ENCODE results near the gene NELL1. TPM values are rescaled to one million over a fixed set of nuclear protein-coding genes. Genes with fewer than 3 reads are reported as not detected.

The NELL1 gene
- polyA plus RNA-seq, 1 of the 3 experiments (the other 2 are of a cell fraction) = not detected

- POLR2A ChIA-PET = no interaction called here
- H3K9ac ChIP-seq = no peak overlapping the region
- no peak for DNase-seq
- H3K27ac ChIP-seq (ENCODE audit: low read depth in 2 of 2, low read length in 1 of 2) = no peak overlapping the region
- H2AFZ ChIP-seq (ENCODE audit: low read depth) = no peak overlapping the region
- H3K4me3 ChIP-seq (ENCODE audit: low read depth in 2 of 2, low read length in 1 of 2) = no peak overlapping the region
- no peak overlapping the region for H3K4me2 ChIP-seq
- no peaks in the 10 kb centered on the region; a peak in 1 of 4 replicates for H3K4me1 ChIP-seq (ENCODE audit: control insufficient read depth in 1 of 2, insufficient read depth in 2 of 2, low read depth in 1 of 2, low read length in 1 of 2)
- no peaks in the 10 kb centered on the region for H3K79me2 ChIP-seq (ENCODE audit: insufficient read depth)
- WGBS (ENCODE audit: low lambda C conversion rate) = 16% methylated on average over 3 of the region's 3 CpGs
- no peaks in the 10 kb centered on the region for H3K36me3 ChIP-seq (replicated peaks in 1 of 2; ENCODE audit: control insufficient read depth in 1 of 2, insufficient read depth in 2 of 2, low read length in 1 of 2)
- no peaks in the 10 kb centered on the region for H3K9me2 ChIP-seq
- no peaks in the 10 kb centered on the region for H3F3A ChIP-seq (replicated peaks; ENCODE audit: insufficient read depth)
- H4K20me1 ChIP-seq (ENCODE audit: insufficient read depth) = no peaks in the 10 kb centered on the region
- no peak for TF ChIP-seq RFX5 (IDR thresholded peaks at IDR 0.05; ENCODE audit: low read length)
- TF ChIP-seq RCOR1 (IDR thresholded peaks at IDR 0.05; ENCODE audit: low read length) = no peak
- no peak for TF ChIP-seq JUND (IDR thresholded peaks at IDR 0.05)
- TF ChIP-seq, protein P1, sequence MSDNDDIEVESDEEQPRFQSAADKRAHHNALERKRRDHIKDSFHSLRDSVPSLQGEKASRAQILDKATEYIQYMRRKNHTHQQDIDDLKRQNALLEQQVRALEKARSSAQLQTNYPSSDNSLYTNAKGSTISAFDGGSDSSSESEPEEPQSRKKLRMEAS (IDR thresholded peaks at IDR 0.05; ENCODE audit: low read depth) = no peak
- TF ChIP-seq USF1 (IDR thresholded peaks at IDR 0.05; ENCODE audit: borderline replicate concordance, low read depth) = no peak
- TF ChIP-seq FOXJ3 (CRISPR knock-in tag; IDR thresholded peaks at IDR 0.05) = no peak
- no peak for TF ChIP-seq MEF2A (IDR thresholded peaks at IDR 0.05; ENCODE audit: borderline replicate concordance, low read depth)
- TF ChIP-seq EP300 (IDR thresholded peaks at IDR 0.05; ENCODE audit: borderline replicate concordance in 1 of 2, low read depth in 1 of 2, low read length in 1 of 2) = no peak
- no peak for TF ChIP-seq EZH2phosphoT487 (IDR thresholded peaks at IDR 0.05; ENCODE audit: borderline replicate concordance, low read depth)
- TF ChIP-seq MXI1 (IDR thresholded peaks at IDR 0.05; ENCODE audit: low read depth, low read length) = no peak
- TF ChIP-seq RAD21 (IDR thresholded peaks at IDR 0.05; ENCODE audit: low read length) = no peak
- TF ChIP-seq RXRA (IDR thresholded peaks at IDR 0.05; ENCODE audit: borderline replicate concordance, low read depth) = no peak
- TF ChIP-seq CTCF (IDR thresholded peaks at IDR 0.05) = no peak
- no peak for TF ChIP-seq TAF1 (IDR thresholded peaks at IDR 0.05; ENCODE audit: borderline replicate concordance, low read depth, low read length)
- TF ChIP-seq TEAD4 (IDR thresholded peaks at IDR 0.05; ENCODE audit: borderline replicate concordance, insufficient read depth) = no peak
- no peak for TF ChIP-seq ELF1 (IDR thresholded peaks at IDR 0.05)
- TF ChIP-seq, protein P2, sequence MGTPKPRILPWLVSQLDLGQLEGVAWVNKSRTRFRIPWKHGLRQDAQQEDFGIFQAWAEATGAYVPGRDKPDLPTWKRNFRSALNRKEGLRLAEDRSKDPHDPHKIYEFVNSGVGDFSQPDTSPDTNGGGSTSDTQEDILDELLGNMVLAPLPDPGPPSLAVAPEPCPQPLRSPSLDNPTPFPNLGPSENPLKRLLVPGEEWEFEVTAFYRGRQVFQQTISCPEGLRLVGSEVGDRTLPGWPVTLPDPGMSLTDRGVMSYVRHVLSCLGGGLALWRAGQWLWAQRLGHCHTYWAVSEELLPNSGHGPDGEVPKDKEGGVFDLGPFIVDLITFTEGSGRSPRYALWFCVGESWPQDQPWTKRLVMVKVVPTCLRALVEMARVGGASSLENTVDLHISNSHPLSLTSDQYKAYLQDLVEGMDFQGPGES (IDR thresholded peaks at IDR 0.05; ENCODE audit: low read depth, low read length) = no peak
- H3K9me3 ChIP-seq = no peaks in the 10 kb centered on the region
- no peaks in the 10 kb centered on the region for H3K27me3 ChIP-seq (ENCODE audit: insufficient read depth)
- CTCF ChIA-PET = interaction anchor here (0.9 to 1.4 kb wide), 2 partner anchors 20 to 1525 kb away, joined by 3 to 5 read pairs; no protein-coding TSS in a partner anchor
These were observed 41.7 kb upstream of the NELL1 start for GRCh38 chr11:20627701-20628100.
